GDM1 (cell line): ENCODE results near the gene TATDN3.
"Not testable (repeated sequence)": the region's sequence is repeated elsewhere in the genome, so short reads cannot be mapped to it uniquely, and the experiment has no call there.

Source experiments
- DNase-seq: peaks from one replicate; lab custom pipeline; 2025; lab: John Stamatoyannopoulos, UW

TATDN3 gene, protein sequence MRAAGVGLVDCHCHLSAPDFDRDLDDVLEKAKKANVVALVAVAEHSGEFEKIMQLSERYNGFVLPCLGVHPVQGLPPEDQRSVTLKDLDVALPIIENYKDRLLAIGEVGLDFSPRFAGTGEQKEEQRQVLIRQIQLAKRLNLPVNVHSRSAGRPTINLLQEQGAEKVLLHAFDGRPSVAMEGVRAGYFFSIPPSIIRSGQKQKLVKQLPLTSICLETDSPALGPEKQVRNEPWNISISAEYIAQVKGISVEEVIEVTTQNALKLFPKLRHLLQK

GRCh38 chr1:212791676-212792395 lies at the start of gene TATDN3, which contains the start of gene NSL1:
TATDN3 (plus strand) TSS chr1:212791894; CDS start chr1:212791922, 28 bp downstream.
NSL1 (minus strand) TSS chr1:212791777; CDS start chr1:212791763, 14 bp downstream.
- peak; percentile 83 for DNase-seq

GRCh38 chr1:212743901-212744475 lies 47.7 kb upstream of the TATDN3 start:
- no peak for DNase-seq

DNA sequence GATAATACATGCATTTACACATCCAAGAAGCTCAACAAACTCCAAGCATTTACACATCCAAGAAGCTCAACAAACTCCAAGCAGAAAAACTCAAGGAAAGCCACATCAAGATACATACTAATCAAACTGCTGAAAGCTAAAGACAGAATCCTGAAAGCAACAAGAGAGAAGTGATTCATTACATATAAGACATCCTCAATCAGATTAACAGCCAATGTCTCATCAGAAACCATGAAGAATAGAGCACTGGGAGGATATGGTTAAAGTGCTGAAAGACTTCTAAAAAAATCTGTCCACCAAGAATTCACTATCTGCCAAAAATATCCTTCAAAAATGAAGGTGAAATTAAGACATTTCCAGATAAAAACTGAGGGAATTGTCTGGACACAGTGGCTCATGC lies 46.4 kb upstream of the TATDN3 start:
- no peak for DNase-seq

DNA sequence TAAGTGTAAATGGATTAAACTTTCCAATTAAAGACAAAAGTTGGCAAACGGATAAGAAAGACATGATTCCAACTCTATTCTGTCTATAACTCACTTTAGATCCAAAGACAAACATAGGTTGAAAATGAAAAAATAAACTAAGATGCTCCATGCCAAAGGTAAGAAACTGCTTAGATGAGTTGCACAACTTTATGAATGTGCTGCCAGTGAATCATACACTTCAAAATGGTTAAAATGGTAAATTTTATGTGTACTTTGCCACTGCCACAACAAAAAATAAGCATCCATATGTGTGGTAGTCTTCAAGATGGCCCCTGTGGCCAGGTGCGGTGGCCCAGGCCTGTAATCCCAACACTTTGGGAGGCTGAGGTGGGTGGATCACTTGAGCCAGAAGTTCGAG lies 45.1 kb upstream of the TATDN3 start:
- no peak for DNase-seq

GRCh38 chr1:212749821-212750535 lies 41.7 kb upstream of the TATDN3 start:
- no peak for DNase-seq

GRCh38 chr1:212752252-212752933 lies 39.3 kb upstream of the TATDN3 start:
- DNase-seq, result no peak

DNA sequence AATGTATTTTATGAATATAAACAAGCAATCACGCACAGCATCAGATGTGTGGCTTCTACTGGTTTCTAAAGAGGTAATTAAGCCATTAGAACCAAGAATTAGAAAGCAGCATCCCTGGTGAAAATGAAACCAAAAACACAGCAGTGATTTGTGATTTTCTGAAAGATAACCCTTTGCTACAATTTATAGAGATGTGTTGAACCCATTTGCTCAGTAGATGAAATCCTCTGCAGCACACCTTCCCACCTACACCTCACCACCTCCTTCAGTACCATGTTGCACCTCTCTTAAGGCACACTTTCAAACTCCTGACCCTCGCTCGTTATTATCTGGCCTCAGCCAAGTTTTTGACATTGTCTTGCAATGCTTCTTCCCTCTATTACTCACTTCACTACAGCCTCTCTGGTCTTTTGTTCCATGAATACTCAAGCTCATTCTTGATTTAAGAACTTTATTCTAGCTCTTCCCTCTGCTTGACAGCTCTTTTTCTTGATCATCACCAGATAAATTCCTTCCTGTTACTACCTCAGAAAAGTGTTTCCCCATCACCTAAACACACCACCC lies 38.7 kb upstream of the TATDN3 start:
- DNase-seq, result no peak

DNA sequence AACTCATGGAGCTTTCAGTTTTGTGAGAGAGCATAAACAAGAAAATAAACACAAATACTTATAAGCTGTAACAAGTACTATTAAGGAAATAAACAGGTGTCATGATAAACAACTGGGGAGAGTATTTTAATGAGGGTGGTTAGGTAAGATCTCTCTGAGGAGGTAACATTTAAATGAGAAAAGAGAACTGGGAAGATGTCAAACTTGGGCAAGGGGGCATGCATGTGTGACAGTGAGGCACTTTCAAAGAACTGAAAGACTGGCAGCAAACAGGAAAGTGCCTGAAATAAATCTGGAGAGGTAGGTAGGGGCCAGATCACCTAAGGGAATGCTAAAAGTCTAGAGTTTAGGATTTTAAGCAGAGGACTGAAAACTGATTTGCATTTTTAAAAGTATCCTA lies 37.9 kb upstream of the TATDN3 start:
- no peak for DNase-seq

GRCh38 chr1:212754193-212754592 lies 37.5 kb upstream of the TATDN3 start:
- DNase-seq, result peak; percentile 10

DNA sequence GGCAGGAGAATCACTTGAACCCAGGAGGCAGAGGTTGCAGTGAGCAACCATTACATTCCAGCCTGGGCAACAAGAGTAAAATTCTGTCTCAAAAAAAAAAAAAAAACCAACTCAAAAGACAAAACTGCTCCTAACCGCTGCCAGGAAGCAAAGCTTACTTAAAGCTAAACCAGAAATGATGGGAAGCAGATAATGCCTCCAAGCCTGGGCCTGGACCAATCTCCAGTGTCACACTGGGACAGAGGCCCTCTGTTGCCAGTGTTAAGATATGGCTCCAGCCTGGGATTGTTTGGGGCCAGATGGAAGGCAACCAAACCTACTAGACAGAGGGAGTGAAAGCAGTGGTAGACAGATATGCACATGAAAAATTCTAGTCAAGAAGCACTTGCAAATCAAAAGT lies 37.0 kb upstream of the TATDN3 start:
- no peak for DNase-seq

DNA sequence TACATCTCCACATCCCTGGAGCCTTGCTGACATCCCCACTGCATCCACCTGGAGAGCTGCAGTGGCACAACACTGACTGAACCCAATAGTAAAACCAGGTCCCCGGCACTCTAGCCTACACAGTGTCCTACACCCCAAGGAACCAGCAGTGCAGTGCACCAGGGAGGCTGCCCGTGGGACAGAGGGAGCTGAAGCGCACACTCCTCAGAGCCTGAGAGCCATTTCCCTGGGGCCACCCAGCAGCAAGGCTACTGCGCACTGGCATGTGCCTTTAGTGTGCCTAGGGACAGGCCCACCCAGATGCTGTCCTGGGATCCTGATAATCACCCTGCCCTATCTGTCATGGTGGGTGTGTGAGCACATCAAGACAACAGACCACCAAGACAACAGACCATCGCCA lies 32.0 kb upstream of the TATDN3 start:
- DNase-seq, result no peak

GRCh38 chr1:212760126-212760823 lies 31.4 kb upstream of the TATDN3 start:
- DNase-seq, result no peak

- DNase-seq, result no peak
Observed at GRCh38 chr1:212762234-212762633, 29.5 kb upstream of the TATDN3 start.

DNA sequence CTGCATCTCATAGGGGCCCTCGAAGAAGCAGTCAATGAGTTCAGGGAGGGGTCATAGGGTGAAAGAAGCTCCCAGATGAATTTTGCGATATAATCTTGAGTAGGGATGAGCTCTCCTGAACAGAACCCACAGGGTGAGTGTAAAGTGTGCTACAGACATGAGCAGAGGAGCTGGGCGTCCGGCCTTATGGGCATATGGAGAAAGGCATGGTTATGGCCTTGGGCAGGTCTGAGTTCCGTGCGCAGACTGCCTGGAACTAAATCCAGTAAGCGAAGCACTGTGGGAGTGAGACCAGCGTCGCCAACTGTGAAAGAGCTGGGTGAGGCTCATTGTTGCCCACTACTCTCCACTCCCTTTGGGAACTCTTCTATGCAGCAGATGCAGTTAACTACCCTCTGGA lies 28.9 kb upstream of the TATDN3 start:
- DNase-seq, result no peak

- DNase-seq, result not testable (repeated sequence)
Observed at GRCh38 chr1:212764718-212765281, 26.9 kb upstream of the TATDN3 start.

GRCh38 chr1:212766825-212767224 lies 24.9 kb upstream of the TATDN3 start:
- DNase-seq, result not testable (repeated sequence)

DNA sequence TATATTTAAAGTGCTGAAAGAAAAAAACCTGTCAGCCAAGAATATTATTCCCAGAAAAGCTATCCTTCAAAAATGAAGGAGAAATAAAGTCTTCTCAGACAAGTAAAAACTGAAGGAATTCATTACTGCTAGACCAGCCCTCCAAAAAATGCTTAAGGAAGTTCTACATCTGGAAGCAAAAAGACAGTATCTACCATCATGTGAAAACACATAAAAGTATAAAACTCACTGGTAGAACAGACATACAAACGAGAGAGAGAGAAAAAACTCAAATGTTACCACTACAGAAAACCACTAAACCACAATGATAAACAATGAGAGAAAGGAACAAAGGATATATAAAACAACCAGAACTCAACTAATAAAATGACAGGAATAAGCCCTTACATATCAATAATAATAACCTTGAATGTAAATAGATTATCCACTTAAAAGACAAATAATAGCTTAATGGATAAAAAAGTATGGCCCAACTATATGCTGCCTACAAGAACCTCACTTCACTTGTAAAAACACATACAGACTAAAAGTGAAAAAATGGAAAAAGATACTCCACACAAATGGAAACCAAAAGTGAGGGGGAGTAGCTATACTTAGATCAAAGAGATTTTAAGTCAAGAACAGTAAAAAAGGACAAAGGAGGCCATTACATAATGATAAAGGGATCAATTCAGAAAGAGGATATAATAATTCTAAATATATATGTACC lies 22.1 kb upstream of the TATDN3 start:
- no peak for DNase-seq

- DNase-seq, result no peak
Observed at GRCh38 chr1:212771341-212771740, 20.4 kb upstream of the TATDN3 start.

GRCh38 chr1:212773011-212773410 lies 18.7 kb upstream of the TATDN3 start:
- DNase-seq, result no peak

DNA sequence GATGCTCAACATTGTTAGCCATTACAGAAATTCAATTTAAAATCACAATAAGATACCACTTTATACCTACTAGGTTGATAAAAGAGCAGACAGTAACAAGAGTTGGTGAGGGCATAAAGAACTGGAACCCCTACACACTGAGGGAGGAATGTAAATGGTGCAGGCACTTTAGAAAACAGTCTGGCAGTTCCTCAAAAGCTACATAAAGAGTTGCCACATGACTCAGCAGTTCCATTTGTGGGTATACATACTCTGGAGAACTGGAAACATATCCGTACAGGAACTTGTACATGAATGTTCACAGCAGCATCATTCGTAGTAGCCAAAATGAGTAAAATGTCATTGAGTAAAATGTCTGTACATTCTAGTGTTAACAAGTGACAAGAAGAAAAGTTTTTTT lies 17.1 kb upstream of the TATDN3 start:
- DNase-seq, result peak; percentile 67
